ENCODE measurements around the gene RASA3. TPM values are rescaled to one million over a fixed set of nuclear protein-coding genes. Genes with fewer than 3 reads are reported as not detected.

The RASA3 gene
- total and polyA plus RNA-seq, 9 of the 15 experiments (the other 6 are each of a cell fraction or from before 2014, with no cell fraction given): 0.72 to 25.3 (median 14.4) TPM

DNA sequence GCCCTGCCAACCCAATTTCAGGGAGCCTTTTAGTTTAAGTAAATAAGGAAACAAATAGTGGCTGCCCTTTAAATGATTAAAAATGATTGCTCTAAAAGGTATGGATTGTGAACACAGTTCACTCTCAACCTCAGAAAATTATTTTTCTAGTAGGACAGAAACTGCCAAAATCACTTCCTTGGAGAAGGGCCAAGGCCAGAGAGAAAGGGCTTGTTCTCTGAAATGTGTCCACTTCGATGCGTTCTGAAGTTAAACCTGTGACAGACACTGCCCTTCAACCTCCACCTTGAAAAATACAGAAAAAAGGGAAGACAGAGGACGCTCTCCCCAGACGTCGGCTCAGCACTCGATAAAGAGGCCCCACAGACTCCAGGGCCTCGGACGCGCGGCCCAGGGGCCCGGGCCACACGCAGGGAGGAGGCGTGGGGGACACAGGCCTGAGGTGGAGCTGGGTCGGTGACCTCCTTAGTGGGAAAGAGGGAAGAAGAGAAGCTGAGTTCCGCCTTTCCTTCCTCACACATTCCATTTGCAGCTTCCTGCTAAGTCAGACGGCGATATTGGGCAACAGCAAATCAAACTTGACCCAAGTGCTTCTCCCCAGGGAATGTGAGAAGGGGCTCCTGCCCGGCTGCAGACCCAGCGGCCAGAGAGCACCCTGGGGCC, 63.6 kb downstream of the RASA3 start:
- WGBS (ENCODE audit: insufficient coverage, low coverage, missing lambda C conversion rate): 68% methylated on average over 3 of the region's 19 CpGs
- H3K9me1 ChIP-seq (ENCODE audit: control insufficient read depth, insufficient read depth, low read length): no peaks in the 10 kb centered on the region
- no peak overlapping the region for H3K9ac ChIP-seq (ENCODE audit: insufficient read depth in 1 of 2, low read depth in 2 of 2, low read length in 2 of 2)
- peaks cover 34% of the 10 kb centered on the region for H3K79me2 ChIP-seq (ENCODE audit: control insufficient read depth, insufficient read depth, low read length)
- FAIRE-seq (no peak), DNase-seq (ENCODE audit: extremely low read depth in 1 of 4, low spot score in 3 of 4) (no peak), ATAC-seq (no peak)
- H3K9me3 ChIP-seq (replicated peaks; ENCODE audit: control insufficient read depth, insufficient read depth, low read depth, low read length): peaks cover 1% of the 10 kb centered on the region; the same call in 1 of the 2 replicates
- H3K4me2 ChIP-seq (ENCODE audit: insufficient read depth, low read length): no peak overlapping the region
- no peak overlapping the region for H3K4me3 ChIP-seq
- POLR2A ChIA-PET: no interaction called here
- no peaks in the 10 kb centered on the region for H3K27me3 ChIP-seq (ENCODE audit: control insufficient read depth in 2 of 2, insufficient read depth in 2 of 2, low read length in 2 of 2)
- no peak overlapping the region for H2AFZ ChIP-seq (ENCODE audit: low read depth, low read length)
- CTCF ChIA-PET (ENCODE audit: low intra/inter-chr PET ratio): no interaction called here
- H3K4me1 ChIP-seq (replicated peaks in 1 of 2; ENCODE audit: control insufficient read depth in 2 of 2, insufficient read depth in 2 of 2, low read length in 2 of 2): peaks cover 13 to 36% of the 10 kb centered on the region in 2 experiments
- TF ChIP-seq, protein P1, sequence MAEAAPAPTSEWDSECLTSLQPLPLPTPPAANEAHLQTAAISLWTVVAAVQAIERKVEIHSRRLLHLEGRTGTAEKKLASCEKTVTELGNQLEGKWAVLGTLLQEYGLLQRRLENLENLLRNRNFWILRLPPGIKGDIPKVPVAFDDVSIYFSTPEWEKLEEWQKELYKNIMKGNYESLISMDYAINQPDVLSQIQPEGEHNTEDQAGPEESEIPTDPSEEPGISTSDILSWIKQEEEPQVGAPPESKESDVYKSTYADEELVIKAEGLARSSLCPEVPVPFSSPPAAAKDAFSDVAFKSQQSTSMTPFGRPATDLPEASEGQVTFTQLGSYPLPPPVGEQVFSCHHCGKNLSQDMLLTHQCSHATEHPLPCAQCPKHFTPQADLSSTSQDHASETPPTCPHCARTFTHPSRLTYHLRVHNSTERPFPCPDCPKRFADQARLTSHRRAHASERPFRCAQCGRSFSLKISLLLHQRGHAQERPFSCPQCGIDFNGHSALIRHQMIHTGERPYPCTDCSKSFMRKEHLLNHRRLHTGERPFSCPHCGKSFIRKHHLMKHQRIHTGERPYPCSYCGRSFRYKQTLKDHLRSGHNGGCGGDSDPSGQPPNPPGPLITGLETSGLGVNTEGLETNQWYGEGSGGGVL (CRISPR knock-in tag; IDR thresholded peaks at IDR 0.05): no peak
- TF ChIP-seq, protein P2, sequence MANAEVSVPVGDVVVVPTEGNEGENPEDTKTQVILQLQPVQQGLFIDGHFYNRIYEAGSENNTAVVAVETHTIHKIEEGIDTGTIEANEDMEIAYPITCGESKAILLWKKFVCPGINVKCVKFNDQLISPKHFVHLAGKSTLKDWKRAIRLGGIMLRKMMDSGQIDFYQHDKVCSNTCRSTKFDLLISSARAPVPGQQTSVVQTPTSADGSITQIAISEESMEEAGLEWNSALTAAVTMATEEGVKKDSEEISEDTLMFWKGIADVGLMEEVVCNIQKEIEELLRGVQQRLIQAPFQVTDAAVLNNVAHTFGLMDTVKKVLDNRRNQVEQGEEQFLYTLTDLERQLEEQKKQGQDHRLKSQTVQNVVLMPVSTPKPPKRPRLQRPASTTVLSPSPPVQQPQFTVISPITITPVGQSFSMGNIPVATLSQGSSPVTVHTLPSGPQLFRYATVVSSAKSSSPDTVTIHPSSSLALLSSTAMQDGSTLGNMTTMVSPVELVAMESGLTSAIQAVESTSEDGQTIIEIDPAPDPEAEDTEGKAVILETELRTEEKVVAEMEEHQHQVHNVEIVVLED (CRISPR knock-in tag; IDR thresholded peaks at IDR 0.05): no peak
- TF ChIP-seq SRSF7 (optimal IDR thresholded peaks at IDR 0.05; ENCODE audit: low read depth, low read length): no peak
- TF ChIP-seq, protein P3, sequence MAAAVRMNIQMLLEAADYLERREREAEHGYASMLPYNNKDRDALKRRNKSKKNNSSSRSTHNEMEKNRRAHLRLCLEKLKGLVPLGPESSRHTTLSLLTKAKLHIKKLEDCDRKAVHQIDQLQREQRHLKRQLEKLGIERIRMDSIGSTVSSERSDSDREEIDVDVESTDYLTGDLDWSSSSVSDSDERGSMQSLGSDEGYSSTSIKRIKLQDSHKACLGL (CRISPR knock-in tag; IDR thresholded peaks at IDR 0.05; ENCODE audit: borderline replicate concordance, poor library complexity, severe bottlenecking): no peak
- no peak for TF ChIP-seq TFAM (CRISPR knock-in tag; conservative IDR thresholded peaks at IDR 0.05)
- TF ChIP-seq SMAD1 (IDR thresholded peaks at IDR 0.05; ENCODE audit: low read depth, low read length, partially characterized antibody): no peak
- TF ChIP-seq, protein P4, sequence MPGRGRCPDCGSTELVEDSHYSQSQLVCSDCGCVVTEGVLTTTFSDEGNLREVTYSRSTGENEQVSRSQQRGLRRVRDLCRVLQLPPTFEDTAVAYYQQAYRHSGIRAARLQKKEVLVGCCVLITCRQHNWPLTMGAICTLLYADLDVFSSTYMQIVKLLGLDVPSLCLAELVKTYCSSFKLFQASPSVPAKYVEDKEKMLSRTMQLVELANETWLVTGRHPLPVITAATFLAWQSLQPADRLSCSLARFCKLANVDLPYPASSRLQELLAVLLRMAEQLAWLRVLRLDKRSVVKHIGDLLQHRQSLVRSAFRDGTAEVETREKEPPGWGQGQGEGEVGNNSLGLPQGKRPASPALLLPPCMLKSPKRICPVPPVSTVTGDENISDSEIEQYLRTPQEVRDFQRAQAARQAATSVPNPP (IDR thresholded peaks at IDR 0.05; ENCODE audit: borderline replicate concordance, insufficient read depth, insufficient read length): no peak
- TF ChIP-seq ARID1B (IDR thresholded peaks at IDR 0.05): no peak
- H3K27ac ChIP-seq (ENCODE audit: extremely low read depth, low read depth, low read length): no peak overlapping the region
- intact Hi-C loops (cut with micrococcal nuclease) (no loop called here), in situ Hi-C loops (cut with MboI) (no loop called here)
- H4K20me1 ChIP-seq (replicated peaks; ENCODE audit: control insufficient read depth, insufficient read depth, low read length): no peaks in the 10 kb centered on the region
- BruUV-seq (replicated peaks): no TSS peak
- peaks cover 10% of the 10 kb centered on the region; the same call in 1 of the 3 replicates for H3K36me3 ChIP-seq (ENCODE audit: control insufficient read depth, insufficient read depth, low read length)

Data from K562 (cell line).